Right atrium auricular region (tissue), 2 donors: Measurements from ENCODE around the gene RPL7L1. TPM values are rescaled to one million over a fixed set of nuclear protein-coding genes. Genes with fewer than 3 reads are reported as not detected.

Source experiments
- DNase-seq: peaks from one replicate; pipeline ENCODE4 v3.0.0-alpha.2; 2019; ENCODE audit warnings: low spot score
- H3K27ac ChIP-seq, 2 donors: fragments of 200-600 bp; sonication (generic); 1 replicate in 1 of 2; 2 replicates in 1 of 2; pipeline ENCODE4 v1.5.1; 2016 to 2019
- H3K27me3 ChIP-seq, 2 donors: fragments of 200-600 bp; sonication (generic); one replicate each; pipeline versions ENCODE4 v1.5.1 to v1.6.0; 2017 to 2019
- H3K36me3 ChIP-seq: fragments of 200-600 bp; sonication (generic); one replicate; pipeline ENCODE4 v1.5.1; 2016
- H3K4me1 ChIP-seq, 2 donors: fragments of 200-600 bp; sonication (generic); one replicate each; pipeline versions ENCODE4 v1.5.1 to v1.6.0; 2017 to 2019
- H3K4me3 ChIP-seq, 2 donors: fragments of 200-600 bp; sonication (generic); 1 replicate in 1 of 2; 2 replicates in 1 of 2; pipeline ENCODE4 v1.5.1; 2017 to 2019; ENCODE audit warnings: mild to moderate bottlenecking in 1 of 2, moderate library complexity in 1 of 2
- H3K9me3 ChIP-seq, 2 donors: fragments of 200-600 bp; sonication (generic); one replicate each; pipeline ENCODE4 v1.5.1; 2019
- CTCF ChIP-seq, 2 donors: fragments of 200-600 bp; sonication (generic); IDR thresholded peaks; one replicate each; pipeline ENCODE4 v1.5.1; 2019; ENCODE audit warnings: antibody characterized with exemption in 2 of 2
- total RNA-seq, 2 donors: library from RNA; depleted of rRNA; stranded (reverse); fragments of >200 nt; gene quantifications; one replicate each; pipeline ENCODE4 v1.1.0, GENCODE V29; 2016

The RPL7L1 gene
- total RNA-seq, 2 donors from 2014 or later: 63.3 to 66.7 TPM

- H3K27me3 ChIP-seq: peaks cover 0 to 5% of the 10 kb centered on the region in 2 donors
- DNase-seq: no peak
- H3K4me1 ChIP-seq: peaks cover 0 to 23% of the 10 kb centered on the region in 2 donors
- H3K27ac ChIP-seq: no peak overlapping the region
- no peaks in the 10 kb centered on the region for H3K36me3 ChIP-seq
- no peak for TF ChIP-seq CTCF (IDR thresholded peaks at IDR 0.05)
- no peak overlapping the region for H3K4me3 ChIP-seq
- no peaks in the 10 kb centered on the region for H3K9me3 ChIP-seq
Measured at GRCh38 chr6:42907336-42907735, 27.9 kb downstream of the RPL7L1 start.

GRCh38 chr6:42909835-42910234, 30.4 kb downstream of the RPL7L1 start:
- no peak overlapping the region for H3K27ac ChIP-seq
- no peak for TF ChIP-seq CTCF (IDR thresholded peaks at IDR 0.05)
- no peaks in the 10 kb centered on the region for H3K36me3 ChIP-seq
- peaks cover 0 to 5% of the 10 kb centered on the region in 2 donors for H3K27me3 ChIP-seq
- no peaks in the 10 kb centered on the region for H3K9me3 ChIP-seq
- no peak overlapping the region for H3K4me3 ChIP-seq
- H3K4me1 ChIP-seq: peaks cover 0 to 10% of the 10 kb centered on the region in 2 donors
- DNase-seq: no peak

GRCh38 chr6:42911171-42912021, 32.0 kb downstream of the RPL7L1 start:
- no peak for DNase-seq

GRCh38 chr6:42914546-42914945, 35.1 kb downstream of the RPL7L1 start:
- no peak for TF ChIP-seq CTCF (IDR thresholded peaks at IDR 0.05)
- Histone ChIP-seq H3K9me3 (no peaks in the 10 kb centered on the region), H3K36me3 (no peaks in the 10 kb centered on the region), H3K27me3 (peaks cover 0 to 5% of the 10 kb centered on the region in 2 donors), H3K4me1 (peaks cover 0 to 10% of the 10 kb centered on the region in 2 donors), H3K27ac (no peak overlapping the region), H3K4me3 (no peak overlapping the region)
- DNase-seq: no peak

More at GRCh38 chr6:42911171-42912021, 32.0 kb downstream of the RPL7L1 start:
- Histone ChIP-seq H3K27ac (no peak overlapping the region), H3K36me3 (no peaks in the 10 kb centered on the region), H3K27me3 (peaks cover 0 to 5% of the 10 kb centered on the region in 2 donors), H3K9me3 (no peaks in the 10 kb centered on the region), H3K4me1 (peaks cover 0 to 10% of the 10 kb centered on the region in 2 donors), H3K4me3 (peak overlapping the region; percentile 19 to 48)
- TF ChIP-seq CTCF (IDR thresholded peaks at IDR 0.05): no peak

GRCh38 chr6:42915732-42916131, 36.3 kb downstream of the RPL7L1 start, which contains the start of gene PTCRA:
Gene PTCRA (plus strand): TSS chr6:42916053. CDS start chr6:42916070, 17 bp downstream.
- no peaks in the 10 kb centered on the region for H3K36me3 ChIP-seq
- H3K9me3 ChIP-seq: no peaks in the 10 kb centered on the region
- peaks cover 0 to 5% of the 10 kb centered on the region in 2 donors for H3K27me3 ChIP-seq
- no peak for DNase-seq
- TF ChIP-seq CTCF (IDR thresholded peaks at IDR 0.05): no peak
- no peak within 1 kb of the TSS for H3K27ac ChIP-seq
- peaks cover 0 to 10% of the 10 kb centered on the region in 2 donors for H3K4me1 ChIP-seq
- H3K4me3 ChIP-seq: no peak within 1 kb of the TSS
